Activated CD8-positive, alpha-beta memory T cell treated with anti-CD3 and anti-CD28 coated beads, Interleukin-2, amount 50 U/mL, for 1 hour (primary cell): ENCODE results near the gene MRPL43.
"Not testable (repeated sequence)": the region's sequence is repeated elsewhere in the genome, so short reads cannot be mapped to it uniquely, and the experiment has no call there.

Source experiments
- DNase-seq: peaks from one replicate; pipeline ENCODE4 v3.0.0-alpha.2; 2020; ENCODE audit errors: extremely low read depth

MRPL43 gene

GRCh38 chr10:100986952-100987684 is at the start of gene MRPL43, which contains the start of gene TWNK:
MRPL43 (minus strand) TSS chr10:100987497; CDS start chr10:100987443, 54 bp downstream.
TWNK (plus strand) TSS chr10:100987543; CDS start chr10:100988211, 668 bp downstream.
- DNase-seq: peak; percentile 58

DNA sequence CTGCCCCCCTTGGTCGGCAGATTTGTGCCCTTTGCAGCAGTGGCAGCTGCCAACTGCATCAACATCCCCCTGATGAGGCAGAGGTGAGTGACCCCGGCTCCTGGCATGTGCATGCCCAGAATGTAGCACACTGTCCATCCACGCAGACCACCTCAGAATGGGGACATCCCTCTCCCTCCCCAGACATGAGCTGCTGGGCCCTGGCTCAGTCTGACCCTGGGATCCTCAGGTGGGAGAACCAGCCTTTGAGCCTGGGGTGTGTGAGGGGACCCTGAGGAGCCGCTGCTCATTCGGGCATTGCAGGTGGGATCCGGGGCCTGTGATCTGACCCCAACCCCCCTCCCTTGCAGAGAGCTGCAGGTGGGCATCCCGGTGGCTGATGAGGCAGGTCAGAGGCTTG is 49.4 kb upstream of the MRPL43 start:
- DNase-seq: no peak

- DNase-seq: no peak
Measured at GRCh38 chr10:101035916-101036702, 48.8 kb upstream of the MRPL43 start.

GRCh38 chr10:101035314-101035713 is 48.0 kb upstream of the MRPL43 start:
- no peak for DNase-seq

- not testable (repeated sequence) for DNase-seq
Measured at GRCh38 chr10:101034404-101034803, 47.1 kb upstream of the MRPL43 start.

GRCh38 chr10:101033276-101033675 is 46.0 kb upstream of the MRPL43 start:
- DNase-seq: no peak

DNA sequence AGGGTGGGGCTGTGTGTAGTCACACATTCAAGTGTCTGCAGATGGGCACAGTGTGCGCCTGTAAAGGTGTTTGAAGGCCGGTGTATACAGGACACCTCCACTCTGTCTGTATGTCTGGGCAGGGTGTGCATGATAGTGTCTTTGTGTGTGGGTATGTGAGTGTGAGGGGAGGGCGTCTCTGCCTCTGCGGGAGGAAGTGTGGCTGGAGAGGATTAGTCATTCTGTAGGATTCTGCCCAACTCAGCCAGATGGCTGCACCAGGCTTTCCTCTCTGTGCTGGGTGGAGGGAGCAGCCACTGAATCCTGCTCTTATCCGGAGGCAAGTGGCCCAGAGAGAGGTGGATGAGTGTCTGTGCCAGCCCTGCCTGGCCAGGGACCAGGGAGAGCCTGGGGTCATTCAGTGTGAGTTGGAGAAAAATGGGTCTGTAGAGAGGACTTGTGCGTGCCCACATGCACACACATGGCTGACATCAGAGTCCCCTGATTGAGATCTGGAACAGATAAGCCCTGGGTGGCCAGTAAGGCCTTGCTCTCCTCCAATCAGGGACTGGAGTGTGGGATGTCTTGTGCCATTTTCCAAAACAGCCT is 45.4 kb upstream of the MRPL43 start:
- peak; percentile 56 for DNase-seq

- peak; percentile 53 for DNase-seq
Measured at GRCh38 chr10:101031796-101032636, 44.7 kb upstream of the MRPL43 start.

- peak; percentile 82 for DNase-seq
Measured at GRCh38 chr10:101031128-101031795, 44.0 kb upstream of the MRPL43 start, which contains the start of the genes PDZD7 and SFXN3. PDZD7 (minus strand) TSS chr10:101031129; CDS start chr10:101030219, 910 bp downstream. SFXN3 (plus strand) TSS chr10:101031234; CDS start chr10:101034695, 3,461 bp downstream.

DNA sequence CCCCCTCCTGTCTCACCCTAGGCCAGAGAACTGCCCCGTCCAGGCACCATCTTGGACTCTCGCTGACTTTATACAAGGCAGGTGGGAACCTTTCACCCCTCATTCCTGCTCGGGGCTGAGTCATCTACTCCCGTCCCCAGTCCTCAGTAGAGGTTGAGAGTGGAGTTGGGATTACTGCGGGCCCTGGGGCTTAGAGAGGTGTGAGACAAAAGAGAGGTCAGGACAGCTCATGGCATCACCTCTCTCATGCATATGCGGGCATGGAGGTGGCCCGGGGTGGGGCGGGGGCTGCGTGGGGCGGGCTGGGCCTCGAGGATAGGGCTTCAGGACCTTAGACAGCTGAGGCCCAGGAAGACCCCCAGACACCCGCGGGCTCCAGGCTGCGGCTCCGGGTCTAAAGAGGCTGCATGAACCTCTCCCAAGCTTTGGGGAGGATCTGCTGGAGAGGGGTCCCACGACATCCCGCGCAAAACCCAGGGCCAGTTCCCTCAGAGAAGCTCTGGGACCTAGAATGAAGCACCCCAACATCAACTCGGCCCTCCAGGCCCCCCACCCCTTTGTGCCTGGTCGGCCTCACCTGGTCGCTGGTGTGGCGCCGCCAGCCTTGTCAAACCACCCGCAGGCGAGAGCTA is 43.3 kb upstream of the MRPL43 start:
- no peak for DNase-seq

DNA sequence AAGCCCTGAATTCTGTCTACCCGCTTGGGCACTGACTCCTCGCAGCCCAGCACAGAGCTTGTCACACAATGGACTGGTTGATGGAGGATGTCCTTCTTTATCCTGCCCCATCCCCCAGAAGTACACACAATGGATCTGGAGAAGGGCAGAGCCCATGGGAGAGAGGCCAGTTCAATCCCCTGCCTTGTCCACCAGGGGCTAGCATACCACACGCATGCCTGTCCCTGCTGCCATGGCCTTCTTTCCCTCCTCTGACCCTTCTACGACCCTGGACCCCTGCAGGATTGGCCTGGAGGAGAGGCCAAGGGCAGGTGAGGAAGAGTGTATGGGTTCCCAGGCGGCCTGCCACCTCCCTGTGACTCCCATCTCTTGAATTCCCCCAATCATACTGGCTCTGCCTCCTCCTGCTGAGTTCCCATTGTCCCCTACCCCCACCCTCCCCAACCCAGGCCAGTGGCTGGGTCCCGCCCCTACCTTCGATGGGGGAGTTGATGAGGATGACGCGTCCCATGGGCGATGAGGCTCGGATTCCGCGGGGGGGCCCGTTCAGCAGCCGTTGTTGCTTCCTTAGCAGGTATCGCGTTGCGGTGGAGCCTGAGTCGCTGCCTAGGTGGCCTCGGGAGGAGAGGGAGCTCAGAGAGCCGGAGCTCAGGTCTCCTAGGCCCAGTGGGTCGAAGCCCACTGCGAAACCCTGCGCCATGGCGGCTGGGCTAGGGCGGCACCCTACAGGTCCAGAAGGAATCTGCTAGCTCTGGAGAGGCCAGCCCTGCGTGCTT is 42.4 kb upstream of the MRPL43 start:
- DNase-seq: no peak

GRCh38 chr10:101028446-101029337 is 41.4 kb upstream of the MRPL43 start:
- DNase-seq: no peak

DNA sequence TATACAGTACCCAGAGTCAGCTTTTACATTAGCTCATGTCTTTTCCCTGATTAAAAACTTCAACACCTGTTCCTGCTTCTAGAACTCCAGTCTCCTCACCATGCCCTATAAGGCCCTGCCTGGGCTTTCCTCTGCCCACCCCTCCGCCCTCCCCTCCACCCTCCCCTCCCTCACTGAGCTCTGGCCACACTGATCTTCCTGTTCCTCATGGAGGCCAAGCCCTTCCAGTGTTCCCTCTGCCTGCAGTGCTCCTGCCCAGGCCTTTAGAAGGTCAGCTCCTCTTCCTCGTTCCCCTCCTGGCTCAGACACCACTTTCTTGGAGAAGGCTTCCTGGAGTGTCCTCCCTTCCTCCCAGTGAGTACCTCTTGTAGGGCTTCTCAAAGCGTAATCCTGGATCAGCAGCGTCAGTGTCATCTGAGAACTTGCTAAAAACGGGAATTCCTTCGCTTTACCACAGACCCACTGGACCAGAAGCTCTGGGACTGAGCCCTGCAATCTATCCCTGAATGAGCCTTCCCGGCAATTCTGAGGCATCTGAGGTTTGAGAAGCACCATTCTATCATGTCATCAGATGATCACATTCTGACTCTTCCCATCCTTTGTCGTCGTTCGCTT is 39.9 kb upstream of the MRPL43 start:
- DNase-seq: no peak

DNA sequence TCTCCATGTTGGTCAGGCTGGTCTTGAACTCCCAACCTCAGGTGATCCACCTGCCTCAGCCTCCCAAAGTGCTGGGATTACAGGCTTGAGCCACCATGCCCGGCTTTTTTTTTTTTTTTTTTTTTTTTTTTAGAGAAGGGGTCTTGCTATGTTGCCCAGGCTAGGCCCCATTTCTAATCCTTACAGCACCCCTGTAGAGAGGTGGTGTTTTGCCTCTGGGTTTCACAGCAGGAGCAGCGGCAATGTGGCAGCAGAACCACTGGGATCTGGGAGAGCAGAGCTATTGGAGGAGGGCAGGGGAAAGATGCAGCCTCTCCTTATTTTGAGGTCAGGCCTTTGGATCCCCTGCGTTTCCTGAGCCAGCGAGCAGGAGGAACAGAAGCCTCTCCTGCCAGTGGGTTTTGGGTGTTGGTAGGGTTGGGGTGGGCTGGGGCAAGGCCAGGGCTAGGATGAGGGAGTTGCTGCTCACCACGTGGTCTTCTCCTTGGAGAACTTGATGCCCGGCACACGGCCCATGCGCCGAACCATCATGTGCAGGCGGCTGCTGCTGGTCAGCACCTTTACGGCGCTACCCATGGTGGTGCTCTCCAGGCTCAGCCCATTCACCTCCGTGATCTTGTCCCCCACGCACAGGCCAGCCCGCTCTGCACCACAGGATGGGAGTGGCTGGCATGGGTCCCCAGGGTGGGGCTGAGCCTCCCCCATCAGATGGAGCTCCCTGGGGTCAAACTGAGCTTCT is 35.8 kb upstream of the MRPL43 start:
- no peak for DNase-seq

- DNase-seq: no peak
Measured at GRCh38 chr10:101021692-101022251, 34.5 kb upstream of the MRPL43 start.

DNA sequence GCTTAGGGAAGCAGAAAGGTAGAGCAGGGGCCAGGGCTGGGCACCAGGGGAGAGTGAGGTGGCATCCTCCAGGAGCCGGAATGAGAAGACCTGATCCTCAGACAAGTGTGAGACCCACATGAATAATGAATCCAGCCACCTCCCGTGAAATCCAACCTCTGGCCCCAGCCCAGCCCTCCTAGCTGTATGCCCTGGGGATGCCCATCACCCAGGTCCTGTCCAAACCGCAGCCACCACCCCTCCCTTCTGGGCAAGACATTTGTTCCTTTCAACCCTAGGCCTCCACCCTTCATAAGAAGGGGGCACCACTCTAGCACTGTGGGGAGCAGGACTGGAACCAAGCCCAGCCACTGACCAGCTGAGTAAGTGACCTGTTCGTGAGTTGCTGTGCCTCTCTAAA is 33.9 kb upstream of the MRPL43 start:
- DNase-seq: no peak

- DNase-seq: no peak
Measured at GRCh38 chr10:101020427-101021075, 33.3 kb upstream of the MRPL43 start.
